ENCODE measurements around the gene MEGF11. TPM values are rescaled to one million over a fixed set of nuclear protein-coding genes. Genes with fewer than 3 reads are reported as not detected.

Gene MEGF11
- total and polyA plus RNA-seq, 4 donors: 0.16 to 1.5 (median 0.50) TPM

DNA sequence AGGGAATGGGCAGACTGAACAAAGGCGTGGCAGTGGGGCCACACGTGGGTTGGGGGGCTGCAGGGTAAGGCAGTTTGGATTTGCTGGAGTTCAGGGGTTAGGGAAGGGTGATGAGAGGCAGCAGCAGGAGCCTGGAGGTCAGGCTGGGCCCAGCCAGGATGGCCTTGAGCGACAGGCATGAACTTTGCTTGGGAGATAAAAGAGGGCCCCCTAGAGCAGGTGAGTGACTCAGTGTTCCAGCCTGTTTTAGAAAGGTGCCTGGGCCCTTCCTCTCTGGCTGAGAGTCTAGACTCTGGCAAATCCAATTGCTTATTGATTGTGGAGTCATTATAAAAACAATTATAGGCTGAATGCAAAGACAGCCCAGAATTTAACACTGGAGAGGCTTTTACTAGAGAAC lies 309.1 kb downstream of the MEGF11 start:
- Histone ChIP-seq H3K27ac (ENCODE audit: low read depth in 1 of 2, low read length in 1 of 2) (no peak overlapping the region), H3K4me3 (no peak overlapping the region), H3K36me3 (ENCODE audit: control insufficient read depth in 4 of 4, insufficient read depth in 4 of 4, low read length in 4 of 4) (no peaks in the 10 kb centered on the region), H3K4me1 (ENCODE audit: control insufficient read depth in 5 of 5, insufficient read depth in 5 of 5, low read length in 5 of 5) (peaks cover 0 to 8% (median 0%) of the 10 kb centered on the region in 5 donors), H3K9me3 (ENCODE audit: control insufficient read depth in 4 of 4, insufficient read depth in 3 of 4, low read length in 3 of 4) (no peaks in the 10 kb centered on the region), H3K9ac (ENCODE audit: insufficient read depth in 1 of 2, low read length in 2 of 2) (no peak overlapping the region), H3K27me3 (ENCODE audit: control insufficient read depth in 3 of 3, insufficient read depth in 3 of 3, low read length in 2 of 3) (no peaks in the 10 kb centered on the region)
- TF ChIP-seq, protein P1, sequence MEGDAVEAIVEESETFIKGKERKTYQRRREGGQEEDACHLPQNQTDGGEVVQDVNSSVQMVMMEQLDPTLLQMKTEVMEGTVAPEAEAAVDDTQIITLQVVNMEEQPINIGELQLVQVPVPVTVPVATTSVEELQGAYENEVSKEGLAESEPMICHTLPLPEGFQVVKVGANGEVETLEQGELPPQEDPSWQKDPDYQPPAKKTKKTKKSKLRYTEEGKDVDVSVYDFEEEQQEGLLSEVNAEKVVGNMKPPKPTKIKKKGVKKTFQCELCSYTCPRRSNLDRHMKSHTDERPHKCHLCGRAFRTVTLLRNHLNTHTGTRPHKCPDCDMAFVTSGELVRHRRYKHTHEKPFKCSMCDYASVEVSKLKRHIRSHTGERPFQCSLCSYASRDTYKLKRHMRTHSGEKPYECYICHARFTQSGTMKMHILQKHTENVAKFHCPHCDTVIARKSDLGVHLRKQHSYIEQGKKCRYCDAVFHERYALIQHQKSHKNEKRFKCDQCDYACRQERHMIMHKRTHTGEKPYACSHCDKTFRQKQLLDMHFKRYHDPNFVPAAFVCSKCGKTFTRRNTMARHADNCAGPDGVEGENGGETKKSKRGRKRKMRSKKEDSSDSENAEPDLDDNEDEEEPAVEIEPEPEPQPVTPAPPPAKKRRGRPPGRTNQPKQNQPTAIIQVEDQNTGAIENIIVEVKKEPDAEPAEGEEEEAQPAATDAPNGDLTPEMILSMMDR (IDR thresholded peaks at IDR 0.05; ENCODE audit: control extremely low read depth, extremely low read depth): no peak
- 85 to 93% methylated on average over 3 of the region's 3 CpGs for WGBS, 2 donors
- DNase-seq: no peak
- no peak for ATAC-seq (ENCODE audit: insufficient read depth, low FRiP score)

GRCh38 chr15:65942436-65942835 lies 311.1 kb downstream of the MEGF11 start:
- TF ChIP-seq, protein P1 (IDR thresholded peaks at IDR 0.05; ENCODE audit: control extremely low read depth, extremely low read depth): no peak
- no peaks in the 10 kb centered on the region for H3K9me3 ChIP-seq (ENCODE audit: control insufficient read depth in 4 of 4, insufficient read depth in 3 of 4, low read length in 3 of 4)
- WGBS, 2 donors: 64 to 75% methylated on average over 4 of the region's 4 CpGs
- peaks cover 0 to 1% (median 0%) of the 10 kb centered on the region in 5 donors for H3K4me1 ChIP-seq (ENCODE audit: control insufficient read depth in 5 of 5, insufficient read depth in 5 of 5, low read length in 5 of 5)
- no peaks in the 10 kb centered on the region for H3K36me3 ChIP-seq (ENCODE audit: control insufficient read depth in 4 of 4, insufficient read depth in 4 of 4, low read length in 4 of 4)
- ATAC-seq (ENCODE audit: insufficient read depth, low FRiP score): no peak
- no peak overlapping the region for H3K9ac ChIP-seq (ENCODE audit: insufficient read depth in 1 of 2, low read length in 2 of 2)
- H3K27ac ChIP-seq (ENCODE audit: low read depth in 1 of 2, low read length in 1 of 2): no peak overlapping the region
- H3K27me3 ChIP-seq (ENCODE audit: control insufficient read depth in 3 of 3, insufficient read depth in 3 of 3, low read length in 2 of 3): no peaks in the 10 kb centered on the region
- H3K4me3 ChIP-seq: no peak overlapping the region
- no peak for DNase-seq

DNA sequence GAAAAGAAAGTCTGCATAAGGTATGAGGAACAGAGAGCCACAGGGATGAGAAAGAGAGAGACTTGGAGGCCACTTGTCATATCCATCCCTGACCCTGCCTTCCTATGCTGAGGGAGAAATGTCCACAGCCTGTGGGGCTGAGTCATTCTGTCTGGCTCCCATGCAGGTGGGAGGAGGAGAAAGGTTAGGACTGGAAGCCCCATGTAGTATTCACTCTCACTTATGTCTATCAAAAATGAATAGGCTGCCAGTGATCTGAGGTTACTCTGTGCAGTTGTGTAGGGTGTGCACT lies 313.0 kb downstream of the MEGF11 start:
- no peaks in the 10 kb centered on the region for H3K4me1 ChIP-seq (ENCODE audit: control insufficient read depth in 5 of 5, insufficient read depth in 5 of 5, low read length in 5 of 5)
- H3K27ac ChIP-seq (ENCODE audit: low read depth in 1 of 2, low read length in 1 of 2): peak overlapping the region; percentile 71 to 75
- DNase-seq (no peak), ATAC-seq (ENCODE audit: insufficient read depth, low FRiP score) (no peak)
- H3K9me3 ChIP-seq (ENCODE audit: control insufficient read depth in 4 of 4, insufficient read depth in 3 of 4, low read length in 3 of 4): no peaks in the 10 kb centered on the region
- H3K27me3 ChIP-seq (ENCODE audit: control insufficient read depth in 3 of 3, insufficient read depth in 3 of 3, low read length in 2 of 3): no peaks in the 10 kb centered on the region
- H3K4me3 ChIP-seq: no peak overlapping the region
- no peaks in the 10 kb centered on the region for H3K36me3 ChIP-seq (ENCODE audit: control insufficient read depth in 4 of 4, insufficient read depth in 4 of 4, low read length in 4 of 4)
- no peak overlapping the region for H3K9ac ChIP-seq (ENCODE audit: insufficient read depth in 1 of 2, low read length in 2 of 2)
- TF ChIP-seq, protein P1 (IDR thresholded peaks at IDR 0.05; ENCODE audit: control extremely low read depth, extremely low read depth): no peak

DNA sequence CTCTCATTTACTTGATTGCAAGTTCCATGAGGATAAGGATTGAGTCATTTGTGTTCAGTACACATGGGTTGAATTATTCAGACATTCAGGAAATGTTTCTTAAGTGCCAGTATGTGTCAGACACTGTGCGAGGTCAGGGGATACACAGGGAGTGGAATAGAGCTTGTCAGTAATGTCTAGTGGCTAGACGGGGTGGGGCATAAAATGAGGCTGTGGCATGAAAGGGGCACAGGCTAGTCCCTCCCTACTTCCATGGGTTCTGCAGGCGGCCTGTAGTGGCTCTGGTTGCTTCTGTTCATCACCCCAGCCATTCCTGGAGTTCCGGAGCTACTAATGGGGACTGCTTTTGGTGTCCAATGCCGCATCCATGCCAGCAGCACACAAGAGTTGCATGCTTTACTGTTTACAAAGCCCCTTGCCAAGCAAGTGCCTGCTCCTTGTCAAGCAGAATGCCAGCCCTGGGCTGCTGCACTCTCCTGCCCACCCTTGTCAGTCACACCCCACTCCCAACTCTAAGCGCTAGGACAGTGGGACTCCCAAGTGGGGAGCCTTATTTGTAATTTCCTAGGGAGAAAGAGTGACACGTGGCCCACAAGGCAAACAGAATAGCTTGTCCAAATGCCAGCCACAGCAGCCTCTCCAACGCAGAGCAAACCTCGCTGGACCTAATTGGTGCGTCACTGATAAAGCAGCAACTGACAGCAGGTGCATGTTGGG lies 313.5 kb downstream of the MEGF11 start:
- H3K27ac ChIP-seq (ENCODE audit: low read depth in 1 of 2, low read length in 1 of 2): peak overlapping the region; percentile 71 to 75
- H3K4me3 ChIP-seq: no peak overlapping the region
- no peak overlapping the region for H3K9ac ChIP-seq (ENCODE audit: insufficient read depth in 1 of 2, low read length in 2 of 2)
- no peaks in the 10 kb centered on the region for H3K27me3 ChIP-seq (ENCODE audit: control insufficient read depth in 3 of 3, insufficient read depth in 3 of 3, low read length in 2 of 3)
- TF ChIP-seq, protein P1 (IDR thresholded peaks at IDR 0.05; ENCODE audit: control extremely low read depth, extremely low read depth): no peak
- DNase-seq (no peak), ATAC-seq (ENCODE audit: insufficient read depth, low FRiP score) (peak; percentile 85)
- H3K9me3 ChIP-seq (ENCODE audit: control insufficient read depth in 4 of 4, insufficient read depth in 3 of 4, low read length in 3 of 4): no peaks in the 10 kb centered on the region
- no peaks in the 10 kb centered on the region for H3K36me3 ChIP-seq (ENCODE audit: control insufficient read depth in 4 of 4, insufficient read depth in 4 of 4, low read length in 4 of 4)
- H3K4me1 ChIP-seq (ENCODE audit: control insufficient read depth in 5 of 5, insufficient read depth in 5 of 5, low read length in 5 of 5): no peaks in the 10 kb centered on the region
- WGBS, 2 donors: 65 to 73% methylated on average over 10 of the region's 10 CpGs
